ENCODE data around the gene SSR4.

Gene SSR4

GRCh38 chrX:153831429-153832150 is 37.1 kb downstream of the SSR4 start:
- no peak for TF ChIP-seq ZFX (IDR thresholded peaks at IDR 0.05)
- no peak for TF ChIP-seq CTCF (conservative IDR thresholded peaks at IDR 0.05)
- H3K27ac ChIP-seq = no peak overlapping the region

GRCh38 chrX:153832728-153833127 is 38.3 kb downstream of the SSR4 start:
- TF ChIP-seq CTCF (conservative IDR thresholded peaks at IDR 0.05) (no peak), ZFX (IDR thresholded peaks at IDR 0.05) (no peak)
- no peak overlapping the region for H3K27ac ChIP-seq

- TF ChIP-seq CTCF (conservative IDR thresholded peaks at IDR 0.05) (no peak), ZFX (IDR thresholded peaks at IDR 0.05) (no peak)
- H3K27ac ChIP-seq = no peak overlapping the region
Measured at GRCh38 chrX:153836921-153837320, 42.5 kb downstream of the SSR4 start.

- TF ChIP-seq ZFX (IDR thresholded peaks at IDR 0.05) = no peak
- TF ChIP-seq CTCF (conservative IDR thresholded peaks at IDR 0.05) = no peak
- H3K27ac ChIP-seq = no peak overlapping the region
Measured at GRCh38 chrX:153844509-153845082, 50.1 kb downstream of the SSR4 start.

GRCh38 chrX:153845195-153845594 is 50.7 kb downstream of the SSR4 start:
- H3K27ac ChIP-seq = no peak overlapping the region
- TF ChIP-seq CTCF (conservative IDR thresholded peaks at IDR 0.05) = no peak
- no peak for TF ChIP-seq ZFX (IDR thresholded peaks at IDR 0.05)

- no peak overlapping the region for H3K27ac ChIP-seq
- TF ChIP-seq ZFX (IDR thresholded peaks at IDR 0.05) (no peak), CTCF (conservative IDR thresholded peaks at IDR 0.05) (no peak)
Measured at GRCh38 chrX:153845842-153846241, 51.4 kb downstream of the SSR4 start.

Data from C4-2B (cell line).